ENCODE results near the gene KRT6B. TPM values are rescaled to one million over a fixed set of nuclear protein-coding genes. Genes with fewer than 3 reads are reported as not detected.
"Not testable (repeated sequence)": the region's sequence is repeated elsewhere in the genome, so short reads cannot be mapped to it uniquely, and the experiment has no call there.

Gene KRT6B
- total RNA-seq, 1 donor from 2014 or later, result not detected

DNA sequence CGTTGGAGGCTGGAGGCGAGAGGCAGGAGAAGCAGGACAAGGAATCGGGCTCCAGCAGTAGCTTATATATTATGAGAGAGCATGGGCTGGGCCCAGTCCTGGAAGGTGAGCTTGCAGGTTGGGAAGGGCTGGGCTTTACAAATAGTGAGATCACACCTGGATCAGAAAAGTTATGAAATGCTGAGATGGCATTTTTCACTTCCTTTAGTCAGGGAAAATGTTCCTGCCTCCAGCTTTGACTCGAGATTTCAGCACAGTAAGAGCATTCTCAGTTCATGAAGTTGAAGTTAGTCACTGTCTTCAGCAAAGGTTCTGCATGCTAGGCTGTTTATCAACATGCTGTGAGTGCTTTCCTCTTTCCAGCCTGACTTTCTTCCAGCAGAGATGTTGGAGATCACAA is 21.8 kb upstream of the KRT6B start, which contains the start of gene KRT6C:
Gene KRT6C (minus strand): TSS at position 38 of the 400 bp plus-strand sequence. CDS start 68 bp downstream, outside the sequence.
- no peak for DNase-seq (ENCODE audit: low read depth)

DNA sequence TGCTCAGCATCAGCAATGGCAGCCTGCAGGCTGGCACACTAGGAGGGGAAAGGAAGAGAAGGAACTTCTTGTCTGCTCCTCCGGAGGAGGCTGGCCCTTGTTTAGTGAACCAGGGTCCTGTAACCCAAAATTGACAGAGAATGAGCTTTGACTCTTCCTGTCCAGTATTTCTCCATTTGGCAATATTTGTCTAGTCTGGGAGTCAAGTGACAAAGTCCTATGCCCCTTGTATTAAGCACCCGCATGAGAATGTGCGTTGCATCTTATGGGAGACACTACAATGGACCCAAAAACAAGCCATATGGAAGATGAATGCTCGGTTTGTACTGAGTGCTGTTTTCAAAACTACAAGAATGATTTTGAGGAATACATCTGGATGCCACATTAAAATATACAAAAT is 17.9 kb upstream of the KRT6B start:
- DNase-seq (ENCODE audit: low read depth), result no peak

GRCh38 chr12:52464897-52465296 is 13.0 kb upstream of the KRT6B start:
- no peak for DNase-seq (ENCODE audit: low read depth)

GRCh38 chr12:52461693-52462092 is 9.7 kb upstream of the KRT6B start:
- peak; percentile 4 for DNase-seq (ENCODE audit: low read depth)

- no peak for DNase-seq (ENCODE audit: low read depth)
Observed at GRCh38 chr12:52458861-52459260, 6.9 kb upstream of the KRT6B start.

DNA sequence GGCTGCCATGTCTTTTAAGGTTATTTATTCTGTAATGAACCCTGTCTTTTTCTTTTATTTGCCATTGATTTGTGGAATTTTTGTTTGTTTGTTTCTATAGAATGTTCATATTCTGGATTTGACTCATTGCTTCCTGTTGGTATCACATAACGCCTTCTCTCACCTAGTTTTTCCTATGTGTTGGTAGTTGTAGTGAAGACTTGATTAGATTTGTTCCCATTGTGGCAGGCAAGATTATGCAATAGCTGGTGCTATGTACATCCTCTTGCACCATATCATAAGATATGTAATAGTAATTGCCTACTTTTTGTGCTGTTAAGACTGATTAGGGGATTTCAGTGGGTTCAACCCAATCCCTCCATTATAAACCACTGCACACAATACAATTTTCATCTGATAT is 3.9 kb upstream of the KRT6B start:
- DNase-seq (ENCODE audit: low read depth), result no peak

DNA sequence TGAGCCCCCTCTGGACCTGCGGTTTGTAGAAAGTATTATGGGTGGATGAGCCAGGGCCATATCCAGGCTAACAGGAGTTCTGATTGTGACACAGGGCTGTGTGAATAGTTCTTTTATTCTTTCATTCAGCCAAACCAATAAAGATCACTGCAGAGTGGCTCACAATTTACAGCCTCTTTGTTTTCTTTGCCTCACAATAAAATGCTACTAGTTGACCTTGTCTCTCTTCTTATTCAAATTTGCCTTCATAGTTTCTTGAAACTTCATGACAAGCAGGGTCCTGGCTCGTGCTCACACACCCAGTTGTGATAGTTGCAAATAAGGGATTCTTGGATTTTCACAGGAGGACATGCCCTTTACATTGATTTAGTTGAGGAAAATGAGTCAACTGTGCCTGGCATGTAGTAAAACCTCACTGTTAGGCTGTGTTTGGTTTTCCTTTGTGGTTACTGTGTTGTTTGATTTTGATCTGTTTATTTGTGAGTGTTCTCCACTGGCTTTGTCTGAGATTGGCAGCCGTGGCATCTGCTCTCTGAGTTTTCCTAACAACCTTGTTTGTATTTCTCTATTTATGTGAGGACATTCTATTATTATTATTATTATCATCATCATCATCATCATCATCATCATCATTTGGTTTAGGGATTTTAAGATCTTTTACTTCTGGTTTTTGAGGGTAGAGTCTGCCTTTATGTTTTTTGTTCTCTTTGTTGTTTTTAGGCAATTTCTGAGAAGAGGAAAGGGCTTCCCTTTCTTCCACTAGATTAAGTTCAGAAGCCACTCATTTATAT is 2.7 kb upstream of the KRT6B start:
- DNase-seq (ENCODE audit: low read depth), result peak; percentile 13

DNA sequence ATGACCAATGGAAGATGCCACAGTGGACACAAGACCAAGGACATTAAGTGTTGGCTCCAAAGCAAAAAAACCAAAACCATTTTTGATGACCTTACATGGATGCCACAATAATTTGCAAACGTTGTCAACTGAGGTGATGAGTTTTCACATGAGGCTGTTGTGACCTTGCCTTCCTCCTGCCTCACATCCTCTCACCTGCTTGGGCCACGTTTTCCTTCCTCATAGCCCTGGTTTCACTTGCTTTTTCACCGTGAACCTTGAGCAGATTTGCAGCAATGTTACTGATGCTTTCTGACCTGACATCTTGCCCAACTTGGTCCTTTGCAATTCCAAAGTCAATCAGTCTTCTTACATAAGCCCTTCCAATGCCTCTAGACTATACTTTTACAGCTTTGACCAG is 3.7 kb downstream of the KRT6B start:
- no peak for DNase-seq (ENCODE audit: low read depth)

- not testable (repeated sequence) for DNase-seq (ENCODE audit: low read depth)
Observed at GRCh38 chr12:52447196-52447595, 4.8 kb downstream of the KRT6B start.

DNA sequence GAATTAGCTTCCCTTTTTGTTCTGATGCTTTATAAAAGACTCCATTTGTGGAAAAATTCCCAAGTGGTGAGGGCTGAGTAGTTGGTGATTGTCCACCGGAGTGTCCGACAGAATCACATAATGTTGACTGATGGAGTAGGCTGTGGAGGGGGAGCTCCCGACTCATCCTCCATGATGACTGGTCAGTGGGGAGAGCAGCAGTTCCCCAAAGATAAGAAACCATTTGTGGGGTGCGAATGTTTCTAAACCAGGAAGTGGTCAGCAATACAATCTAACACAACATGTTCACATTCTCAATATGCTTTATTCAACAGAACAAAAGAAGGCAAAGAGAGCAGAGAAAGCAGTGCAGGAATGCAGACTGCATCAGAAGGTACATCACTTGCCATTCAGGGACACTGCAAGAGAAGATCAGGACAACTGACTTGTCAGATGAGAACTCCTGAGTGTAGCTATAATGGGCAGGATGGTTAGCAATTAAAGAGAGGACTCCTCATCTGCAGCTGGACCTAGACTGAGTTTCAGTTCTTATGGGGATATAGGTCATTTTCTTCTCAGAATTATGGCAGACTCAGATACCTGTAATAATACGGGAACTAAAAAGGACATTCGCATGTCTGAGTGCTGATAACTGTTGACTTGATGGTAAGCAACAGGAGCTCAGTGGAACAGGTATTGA is 5.4 kb downstream of the KRT6B start:
- no peak for DNase-seq (ENCODE audit: low read depth)

DNA sequence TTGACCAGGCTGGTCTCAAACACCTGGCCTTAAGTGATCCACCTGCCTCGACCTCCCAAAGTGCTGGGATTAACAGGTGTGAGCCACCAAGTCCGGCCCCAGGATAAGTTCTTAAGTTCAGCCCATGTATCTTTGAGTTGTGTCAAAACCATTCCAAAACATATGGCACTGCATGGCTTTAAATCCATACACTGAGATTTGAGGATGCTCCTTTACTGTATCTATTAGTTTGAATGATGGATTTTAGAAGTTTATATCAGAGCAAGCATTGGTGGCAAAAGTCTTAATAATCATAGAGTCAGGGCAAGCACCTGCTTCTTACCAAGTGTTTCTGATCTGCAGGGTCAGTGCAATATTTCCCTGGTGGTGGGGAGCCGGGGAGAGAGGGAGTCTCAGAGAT is 6.1 kb downstream of the KRT6B start:
- no peak for DNase-seq (ENCODE audit: low read depth)

GRCh38 chr12:52444647-52445595 is 7.0 kb downstream of the KRT6B start:
- no peak for DNase-seq (ENCODE audit: low read depth)

DNA sequence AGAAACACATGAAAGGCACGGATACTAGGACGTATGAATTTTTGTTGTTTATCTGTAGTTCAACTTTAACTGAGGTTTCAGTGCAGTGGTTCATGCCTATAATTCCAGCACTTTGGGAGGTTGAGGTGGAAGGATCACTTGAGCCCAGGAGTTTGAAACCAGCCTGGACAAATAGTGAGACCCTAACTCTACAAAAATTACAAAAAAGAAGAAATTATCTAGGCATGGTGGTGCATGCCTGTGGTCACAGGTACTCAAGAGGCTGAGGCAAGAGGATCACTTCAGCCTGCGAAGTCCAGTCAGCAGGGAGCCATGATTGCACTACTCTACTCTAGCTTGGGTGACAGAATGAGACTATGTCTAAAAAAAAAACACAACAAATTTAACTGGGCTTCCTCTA is 8.0 kb downstream of the KRT6B start:
- no peak for DNase-seq (ENCODE audit: low read depth)

DNA sequence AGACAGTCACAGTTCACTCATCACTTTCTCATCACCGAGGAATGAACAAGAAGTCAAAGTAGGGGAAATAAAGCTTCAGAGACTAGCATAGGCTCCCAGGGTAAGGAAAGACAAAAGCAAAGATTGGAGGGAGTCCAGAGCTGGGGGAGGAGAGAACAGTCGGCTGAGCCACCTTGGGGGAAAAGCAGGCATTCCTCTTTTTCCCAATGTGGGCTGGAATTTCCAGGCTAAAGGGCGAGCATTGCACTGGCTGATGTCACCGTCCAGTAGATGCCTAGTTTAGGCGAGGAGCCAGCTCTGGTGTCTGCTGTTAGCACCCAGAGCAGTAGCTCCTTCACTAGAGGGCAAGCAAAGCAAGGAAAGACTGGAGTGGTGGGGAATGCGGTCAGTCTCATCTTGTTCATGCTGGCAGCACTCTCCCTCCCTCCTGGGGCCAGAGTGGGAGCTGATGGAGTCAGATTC is 9.3 kb downstream of the KRT6B start:
- peak; percentile 80 for DNase-seq (ENCODE audit: low read depth)

GRCh38 chr12:52441320-52441911 is 10.5 kb downstream of the KRT6B start:
- no peak for DNase-seq (ENCODE audit: low read depth)

DNA sequence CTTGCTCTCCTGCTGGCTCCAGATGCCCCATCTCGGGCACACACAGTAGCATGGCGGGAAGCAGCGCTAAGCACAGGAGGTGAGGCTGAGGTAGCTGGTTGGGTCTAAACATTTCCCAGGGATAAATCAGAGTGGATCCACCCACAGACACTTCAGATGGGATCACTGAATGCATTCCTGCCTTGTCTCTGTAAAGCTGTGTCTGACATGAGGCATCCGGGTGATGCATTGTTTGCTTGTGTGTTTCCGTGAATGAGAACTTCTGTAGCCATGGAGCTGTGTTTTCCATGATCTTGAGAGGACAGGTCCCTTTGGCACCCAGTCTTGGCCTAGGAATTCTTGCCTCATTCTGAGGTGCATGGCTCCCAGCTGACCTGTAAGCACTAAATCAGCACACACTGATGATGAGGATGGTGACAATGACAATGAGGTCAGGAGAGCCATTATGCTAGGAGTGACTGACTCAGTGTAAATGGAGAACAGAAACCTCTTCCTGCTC is 11.1 kb downstream of the KRT6B start:
- DNase-seq (ENCODE audit: low read depth), result no peak

DNA sequence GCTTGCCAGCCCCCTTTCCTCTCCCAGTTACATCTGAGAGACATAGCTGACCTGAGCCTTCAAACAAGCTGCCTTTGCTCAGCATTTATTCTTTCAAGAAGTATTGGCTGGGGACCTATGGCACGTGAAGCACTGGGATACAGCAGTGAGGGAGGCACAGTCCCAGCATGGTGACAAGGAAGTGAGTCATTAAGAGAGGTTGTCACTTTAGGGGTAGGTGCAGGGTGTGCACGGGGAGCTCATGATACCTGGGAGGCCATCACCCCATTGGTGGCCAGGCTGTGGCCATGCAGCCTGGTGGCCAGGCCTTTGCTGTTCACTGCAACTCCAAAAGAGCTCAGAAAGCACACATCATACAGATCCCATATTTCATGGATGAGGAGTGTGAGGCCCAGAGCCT is 12.1 kb downstream of the KRT6B start:
- no peak for DNase-seq (ENCODE audit: low read depth)

- no peak for DNase-seq (ENCODE audit: low read depth)
Observed at GRCh38 chr12:52439420-52439819, 12.5 kb downstream of the KRT6B start.

DNA sequence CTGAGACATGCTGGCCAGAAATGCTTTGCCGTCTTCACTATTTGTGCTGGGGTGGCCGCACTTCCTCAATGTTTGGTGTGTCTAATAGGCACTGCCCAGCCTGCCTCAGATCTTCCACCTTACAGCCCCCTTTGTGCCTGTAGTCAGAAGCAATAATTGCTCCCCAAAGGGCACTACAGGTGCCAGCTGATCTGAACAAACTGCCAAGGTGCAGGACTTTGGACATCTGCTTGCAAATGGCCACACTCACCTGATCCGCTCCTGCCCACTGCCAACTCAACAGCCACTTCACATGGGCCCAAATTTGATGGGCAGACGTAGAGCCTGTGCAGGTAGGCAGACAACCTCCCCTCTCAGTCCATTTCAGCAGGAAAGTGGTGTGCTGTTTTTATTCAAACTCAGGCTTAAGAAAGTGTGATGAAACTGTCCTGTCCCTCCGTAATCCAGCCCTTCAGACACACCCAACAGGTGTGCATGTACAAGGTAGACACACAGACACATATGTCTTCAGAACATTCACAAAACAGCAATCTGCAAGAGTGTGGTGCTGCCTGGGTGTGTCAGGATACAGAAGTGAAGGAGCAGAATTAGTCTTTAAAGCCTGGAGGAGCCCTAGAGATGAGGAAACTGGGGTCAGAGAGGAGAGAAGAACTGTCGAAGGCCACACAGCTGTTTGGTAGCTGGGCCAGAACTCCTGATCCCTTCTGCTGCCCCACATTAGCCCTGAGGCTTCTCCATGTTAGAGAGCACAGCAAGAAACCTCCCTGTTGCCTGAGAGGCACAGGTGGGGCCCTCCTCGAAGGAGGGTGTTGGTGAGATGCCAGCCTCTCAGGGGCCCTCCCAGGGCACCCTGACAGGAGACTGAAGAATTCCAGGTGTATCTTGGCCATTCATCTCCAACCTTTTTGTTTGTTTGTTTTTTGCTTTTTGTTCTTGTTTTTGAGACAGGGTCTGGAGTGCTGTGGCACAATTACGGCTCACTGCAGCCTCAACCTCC is 13.3 kb downstream of the KRT6B start:
- DNase-seq (ENCODE audit: low read depth), result no peak

GRCh38 chr12:52437508-52437907 is 14.4 kb downstream of the KRT6B start:
- no peak for DNase-seq (ENCODE audit: low read depth)
